Karpas-422 (cell line): ENCODE results near the gene CLRN2. TPM values are rescaled to one million over a fixed set of nuclear protein-coding genes. Genes with fewer than 3 reads are reported as not detected.

Experiments used
- DNase-seq: peaks from one replicate; pipeline ENCODE4 v3.0.0-alpha.2; 2015
- H2AFZ ChIP-seq: fragments of 200-600 bp; sonication (generic); 2 replicates; pipeline ENCODE4 v1.6.1; 2014; ENCODE audit warnings: antibody characterized with exemption, low read length, mixed read lengths
- H3K27ac ChIP-seq: fragments of 200-600 bp; sonication (generic); 2 replicates; pipeline ENCODE4 v1.5.1; 2014; ENCODE audit warnings: mild to moderate bottlenecking, low read length, moderate library complexity
- H3K27me3 ChIP-seq: fragments of 200-600 bp; sonication (generic); 2 replicates; pipeline ENCODE4 v1.6.1; 2014; ENCODE audit warnings: low read length, mixed read lengths
- H3K36me3 ChIP-seq: fragments of 200-600 bp; sonication (generic); 2 replicates; pipeline ENCODE4 v1.6.1; 2014; ENCODE audit warnings: low read length, mixed read lengths; ENCODE audit not compliant: insufficient read depth
- H3K4me1 ChIP-seq: fragments of 200-600 bp; sonication (generic); 2 replicates; pipeline ENCODE4 v1.6.1; 2014; ENCODE audit warnings: mild to moderate bottlenecking, low read length, mixed read lengths
- H3K4me2 ChIP-seq: fragments of 200-600 bp; sonication (generic); 2 replicates; pipeline ENCODE4 v1.6.1; 2014; ENCODE audit warnings: low read length, low read depth, mild to moderate bottlenecking; ENCODE audit not compliant: poor library complexity, severe bottlenecking
- H3K4me3 ChIP-seq: fragments of 200-600 bp; sonication (generic); 2 replicates; pipeline ENCODE4 v1.5.1; 2014; ENCODE audit warnings: mild to moderate bottlenecking, antibody characterized with exemption, low read length, mixed read lengths
- H3K79me2 ChIP-seq: fragments of 200-600 bp; sonication (generic); 2 replicates; pipeline ENCODE4 v1.6.1; 2014; ENCODE audit warnings: mild to moderate bottlenecking, low read length, mixed read lengths
- H3K9ac ChIP-seq: fragments of 200-600 bp; sonication (generic); 2 replicates; pipeline ENCODE4 v1.6.0; 2014; ENCODE audit warnings: low read length
- H3K9me2 ChIP-seq: fragments of 200-600 bp; sonication (generic), shearing (Covaris generic); replicated peaks from 2 replicates; pipeline ENCODE4 v1.6.0; 2014; ENCODE audit warnings: mild to moderate bottlenecking, low read length, moderate library complexity; ENCODE audit not compliant: insufficient read depth
- H3K9me3 ChIP-seq: fragments of 300-700, 200-600 bp; sonication (generic); 2 replicates; pipeline ENCODE4 v1.6.1; 2014; ENCODE audit warnings: low read length, mixed read lengths
- H4K20me1 ChIP-seq: fragments of 200-600 bp; sonication (generic); 2 replicates; pipeline ENCODE4 v1.6.1; 2014; ENCODE audit warnings: mild to moderate bottlenecking, antibody characterized with exemption, low read length, low read depth; ENCODE audit not compliant: insufficient read depth
- total RNA-seq: library from RNA; depleted of rRNA; stranded (reverse); fragments of >200 nt; shearing (Covaris generic); gene quantifications from 2 replicates; pipeline ENCODE4 v1.2.3, GENCODE V29; 2014; ENCODE audit warnings: low replicate concordance

Gene CLRN2
- total RNA-seq, 1 experiment from 2014 or later: not detected

DNA sequence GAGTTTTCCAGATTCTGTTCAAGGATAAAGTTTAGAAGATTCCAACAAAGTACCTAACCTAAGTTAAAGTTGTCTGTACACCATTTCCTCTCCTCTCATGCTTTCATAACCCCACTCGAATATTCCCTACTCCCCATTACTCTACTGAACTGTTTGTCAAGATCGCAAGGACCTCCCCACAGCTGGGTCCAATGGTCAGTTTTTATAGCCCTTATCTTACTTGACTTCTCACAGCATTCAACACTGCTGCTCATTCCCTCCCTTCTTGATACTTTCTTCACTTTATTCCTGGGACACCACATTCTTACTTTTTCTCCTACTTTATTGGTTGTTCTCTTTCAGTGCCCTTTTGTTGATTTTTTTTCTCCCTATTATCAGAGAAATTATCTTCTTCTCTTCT is 34.0 kb upstream of the CLRN2 start:
- no peaks in the 10 kb centered on the region for H3K79me2 ChIP-seq
- H3K9me2 ChIP-seq: no peaks in the 10 kb centered on the region
- H3K4me2 ChIP-seq: no peak overlapping the region
- H3K27me3 ChIP-seq: no peaks in the 10 kb centered on the region
- DNase-seq: no peak
- H3K4me1 ChIP-seq: peaks cover 14% of the 10 kb centered on the region
- H2AFZ ChIP-seq: no peak overlapping the region
- no peaks in the 10 kb centered on the region for H4K20me1 ChIP-seq
- H3K36me3 ChIP-seq: peaks cover 3% of the 10 kb centered on the region; the same call in 1 of the 2 replicates
- H3K9me3 ChIP-seq: no peaks in the 10 kb centered on the region
- no peak overlapping the region for H3K4me3 ChIP-seq
- H3K27ac ChIP-seq: no peak overlapping the region
- H3K9ac ChIP-seq: no peak overlapping the region

DNA sequence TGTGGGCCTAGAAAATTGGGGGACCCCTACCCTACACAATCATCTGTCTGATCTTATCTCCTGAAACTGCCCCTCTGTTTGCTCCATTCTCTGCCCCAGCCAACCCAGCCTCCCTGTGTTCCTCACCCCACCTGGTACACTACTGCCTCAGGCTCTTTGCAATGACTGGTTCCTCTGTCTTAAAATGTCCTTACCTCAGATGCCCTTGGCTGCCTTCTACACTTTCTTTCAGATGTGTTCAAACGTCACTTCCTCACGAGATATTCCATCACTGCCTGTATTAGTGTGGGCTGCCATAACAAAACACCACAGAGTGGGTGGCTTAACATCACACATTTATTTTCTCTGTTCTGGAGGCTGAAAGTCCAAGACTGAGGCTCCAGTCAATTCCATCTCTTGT is 32.2 kb upstream of the CLRN2 start:
- H3K4me3 ChIP-seq: no peak overlapping the region
- H3K36me3 ChIP-seq: peaks cover 9% of the 10 kb centered on the region
- H3K79me2 ChIP-seq: no peaks in the 10 kb centered on the region
- no peak overlapping the region for H3K4me2 ChIP-seq
- H3K27me3 ChIP-seq: no peaks in the 10 kb centered on the region
- no peaks in the 10 kb centered on the region for H3K9me2 ChIP-seq
- H3K27ac ChIP-seq: no peak overlapping the region
- H4K20me1 ChIP-seq: no peaks in the 10 kb centered on the region
- no peak for DNase-seq
- no peak overlapping the region for H3K9ac ChIP-seq
- H3K9me3 ChIP-seq: no peaks in the 10 kb centered on the region
- no peak overlapping the region for H2AFZ ChIP-seq
- peaks cover 14% of the 10 kb centered on the region for H3K4me1 ChIP-seq

DNA sequence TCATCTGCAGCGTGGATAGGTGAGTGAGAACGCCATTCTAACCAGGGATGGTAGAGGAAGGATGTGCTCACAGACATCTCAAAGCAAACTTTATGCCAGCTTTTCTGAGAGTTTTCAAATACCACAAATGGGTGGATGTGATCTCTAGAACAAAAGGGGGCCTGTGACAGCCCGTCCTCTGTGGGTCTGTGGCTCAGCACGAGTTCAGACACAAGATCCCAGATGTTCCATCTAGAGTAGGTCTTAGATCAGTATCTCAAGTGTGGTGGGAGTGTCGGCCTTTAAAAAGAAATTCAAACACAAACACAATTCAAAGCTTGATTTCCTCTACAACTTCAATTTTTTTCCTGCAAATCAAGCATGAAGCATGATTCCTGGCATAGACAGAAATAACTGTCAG is 25.8 kb upstream of the CLRN2 start:
- Histone ChIP-seq H3K4me1 (no peaks in the 10 kb centered on the region), H3K4me3 (no peak overlapping the region), H3K27ac (no peak overlapping the region), H3K9ac (no peak overlapping the region), H2AFZ (no peak overlapping the region), H3K9me2 (no peaks in the 10 kb centered on the region), H3K79me2 (peaks cover 8% of the 10 kb centered on the region; the same call in 1 of the 2 replicates), H3K4me2 (no peak overlapping the region), H4K20me1 (0 out of 2 replicates have a peak, but pooled peaks cover 4% of the 10 kb centered on the region), H3K9me3 (no peaks in the 10 kb centered on the region), H3K27me3 (no peaks in the 10 kb centered on the region), H3K36me3 (peaks cover 32% of the 10 kb centered on the region)
- DNase-seq: no peak

DNA sequence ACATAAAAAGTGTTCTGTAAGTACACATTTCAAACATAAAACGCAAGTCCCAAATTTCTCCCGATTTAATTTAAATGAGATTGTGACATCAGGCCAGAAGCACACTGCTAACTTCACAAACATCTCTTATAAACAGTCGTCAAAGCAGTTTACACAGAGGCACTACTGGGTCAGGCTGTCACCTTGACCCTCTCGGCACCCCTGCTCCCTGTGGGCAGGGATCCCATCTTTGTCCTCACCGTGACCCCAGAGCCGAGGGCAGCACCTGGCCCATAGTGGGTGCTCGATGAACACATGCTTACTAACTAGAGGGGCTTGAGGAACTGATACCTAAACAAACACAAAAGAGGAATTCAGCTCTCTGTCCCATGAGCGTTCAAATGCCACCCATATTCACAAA is 25.2 kb upstream of the CLRN2 start:
- Histone ChIP-seq H3K4me1 (no peaks in the 10 kb centered on the region), H3K27me3 (no peaks in the 10 kb centered on the region), H4K20me1 (0 out of 2 replicates have a peak, but pooled peaks cover 6% of the 10 kb centered on the region), H2AFZ (no peak overlapping the region), H3K27ac (no peak overlapping the region), H3K4me2 (no peak overlapping the region), H3K4me3 (no peak overlapping the region), H3K36me3 (peaks cover 34% of the 10 kb centered on the region), H3K9me3 (no peaks in the 10 kb centered on the region), H3K9ac (no peak overlapping the region), H3K79me2 (peaks cover 10% of the 10 kb centered on the region; the same call in 1 of the 2 replicates), H3K9me2 (no peaks in the 10 kb centered on the region)
- no peak for DNase-seq

DNA sequence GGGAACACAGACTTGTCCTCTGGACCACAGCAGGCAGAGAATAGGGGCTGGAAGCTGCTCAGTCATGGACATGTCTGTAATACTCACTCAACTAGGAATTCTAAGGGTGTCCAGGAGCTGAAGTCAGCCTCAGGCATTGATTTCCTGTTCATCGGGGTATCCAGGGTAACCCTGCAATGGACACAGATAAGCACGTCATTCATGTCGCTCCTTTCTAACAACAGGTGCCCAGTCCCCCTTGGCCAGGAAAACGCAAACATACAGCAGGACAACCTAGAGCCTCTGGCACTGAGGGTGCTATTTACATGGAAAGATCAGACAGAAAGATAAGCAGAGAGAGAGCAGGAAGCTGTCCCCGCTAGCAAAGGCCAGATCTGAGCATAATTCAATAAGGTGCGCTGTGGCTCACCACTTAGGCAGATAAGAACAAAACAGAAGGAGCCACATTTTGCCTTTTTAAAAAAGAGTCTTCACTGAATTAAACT is 24.3 kb upstream of the CLRN2 start:
- H3K9me2 ChIP-seq: no peaks in the 10 kb centered on the region
- H3K4me2 ChIP-seq: no peak overlapping the region
- H3K4me1 ChIP-seq: no peaks in the 10 kb centered on the region
- H4K20me1 ChIP-seq: 0 out of 2 replicates have a peak, but pooled peaks cover 6% of the 10 kb centered on the region
- no peaks in the 10 kb centered on the region for H3K27me3 ChIP-seq
- no peaks in the 10 kb centered on the region for H3K9me3 ChIP-seq
- H2AFZ ChIP-seq: no peak overlapping the region
- H3K27ac ChIP-seq: no peak overlapping the region
- H3K79me2 ChIP-seq: peaks cover 10% of the 10 kb centered on the region; the same call in 1 of the 2 replicates
- no peak overlapping the region for H3K4me3 ChIP-seq
- peaks cover 34% of the 10 kb centered on the region for H3K36me3 ChIP-seq
- no peak overlapping the region for H3K9ac ChIP-seq
- no peak for DNase-seq

DNA sequence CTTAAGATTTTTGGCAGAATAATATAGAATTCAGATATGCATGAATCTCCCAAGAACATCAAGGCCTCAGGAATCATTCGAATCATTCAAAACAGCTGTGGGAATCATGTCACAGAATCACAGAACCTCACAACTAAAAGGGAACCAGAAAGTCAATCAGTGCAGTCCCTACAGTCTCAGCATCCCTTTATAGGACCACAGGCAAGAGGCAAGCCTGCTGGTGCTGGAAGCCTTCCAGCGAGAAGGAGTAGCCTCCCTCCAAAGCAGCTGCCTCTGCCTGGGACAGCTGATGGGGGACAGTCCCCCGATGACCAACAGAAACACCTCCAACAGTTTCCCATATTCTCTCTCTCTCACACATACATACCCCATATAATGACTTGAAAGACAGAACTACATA is 23.8 kb upstream of the CLRN2 start:
- no peak overlapping the region for H3K4me2 ChIP-seq
- no peaks in the 10 kb centered on the region for H3K9me2 ChIP-seq
- H4K20me1 ChIP-seq: 0 out of 2 replicates have a peak, but pooled peaks cover 6% of the 10 kb centered on the region
- DNase-seq: no peak
- no peaks in the 10 kb centered on the region for H3K4me1 ChIP-seq
- H3K9me3 ChIP-seq: no peaks in the 10 kb centered on the region
- no peak overlapping the region for H3K9ac ChIP-seq
- H3K4me3 ChIP-seq: no peak overlapping the region
- H3K27ac ChIP-seq: no peak overlapping the region
- H3K27me3 ChIP-seq: no peaks in the 10 kb centered on the region
- H3K79me2 ChIP-seq: peaks cover 10% of the 10 kb centered on the region; the same call in 1 of the 2 replicates
- H2AFZ ChIP-seq: no peak overlapping the region
- peaks cover 34% of the 10 kb centered on the region for H3K36me3 ChIP-seq

DNA sequence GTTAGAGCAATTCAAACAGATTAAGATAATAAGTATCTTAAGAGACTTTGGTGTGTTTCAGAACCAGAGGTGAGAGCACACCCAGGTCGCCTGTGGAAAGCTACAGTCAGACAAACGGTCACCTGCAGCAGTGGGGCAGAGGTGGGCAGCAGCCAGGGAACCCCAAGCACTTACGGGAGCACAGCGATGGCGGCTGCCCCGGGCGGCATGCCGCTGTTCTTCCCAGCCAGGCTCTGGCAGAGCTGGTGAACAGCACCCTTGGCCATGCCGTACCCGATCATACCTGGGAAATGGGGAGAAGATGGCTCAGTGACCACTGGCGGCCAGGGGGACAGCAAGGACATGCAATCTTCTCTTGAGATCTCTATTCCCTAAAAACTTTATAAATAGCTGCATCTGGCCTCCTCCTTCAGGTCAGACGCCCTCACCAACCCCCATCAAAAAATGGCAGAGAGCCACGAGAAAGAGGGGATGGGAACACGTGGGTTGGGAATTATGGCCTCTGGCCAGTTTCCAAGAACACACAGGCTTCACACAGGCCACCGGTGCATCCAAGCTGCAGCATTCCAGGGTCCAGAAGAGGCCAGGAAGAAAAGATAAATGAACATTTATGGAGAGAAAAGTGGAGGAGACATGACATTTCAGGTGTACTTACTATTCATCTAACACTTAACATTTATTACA is 22.8 kb upstream of the CLRN2 start:
- Histone ChIP-seq H3K4me2 (no peak overlapping the region), H3K27me3 (no peaks in the 10 kb centered on the region), H3K36me3 (peaks cover 28% of the 10 kb centered on the region), H3K9ac (no peak overlapping the region), H3K27ac (no peak overlapping the region), H2AFZ (no peak overlapping the region), H3K79me2 (peaks cover 10% of the 10 kb centered on the region; the same call in 1 of the 2 replicates), H4K20me1 (0 out of 2 replicates have a peak, but pooled peaks cover 6% of the 10 kb centered on the region), H3K4me3 (no peak overlapping the region), H3K9me3 (no peaks in the 10 kb centered on the region), H3K9me2 (no peaks in the 10 kb centered on the region), H3K4me1 (no peaks in the 10 kb centered on the region)
- DNase-seq: no peak

DNA sequence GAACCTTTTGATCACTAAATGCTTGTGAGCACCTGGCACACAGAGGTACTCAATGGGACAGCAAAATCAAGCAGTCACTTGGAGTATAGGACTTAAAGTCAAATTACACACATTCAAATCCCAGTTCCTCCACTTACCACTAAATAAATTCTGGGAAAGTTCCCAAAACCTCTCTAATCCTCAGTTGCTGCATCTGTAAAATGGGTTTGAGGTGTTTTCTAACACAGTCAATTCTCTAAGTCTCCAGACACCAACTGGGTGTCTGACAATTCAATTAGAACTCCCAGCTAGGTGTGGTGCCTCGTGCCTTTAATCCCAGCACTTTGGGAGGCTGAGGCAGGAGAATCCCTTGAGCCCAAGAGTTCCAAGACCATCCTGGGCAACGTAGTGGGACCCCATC is 22.1 kb upstream of the CLRN2 start:
- peaks cover 12% of the 10 kb centered on the region; the same call in 1 of the 2 replicates for H3K79me2 ChIP-seq
- no peak overlapping the region for H2AFZ ChIP-seq
- no peaks in the 10 kb centered on the region for H3K4me1 ChIP-seq
- H3K27ac ChIP-seq: no peak overlapping the region
- H3K27me3 ChIP-seq: no peaks in the 10 kb centered on the region
- no peak for DNase-seq
- no peaks in the 10 kb centered on the region for H3K9me3 ChIP-seq
- no peak overlapping the region for H3K4me3 ChIP-seq
- no peaks in the 10 kb centered on the region for H3K9me2 ChIP-seq
- H3K36me3 ChIP-seq: peaks cover 32% of the 10 kb centered on the region
- 0 out of 2 replicates have a peak, but pooled peaks cover 6% of the 10 kb centered on the region for H4K20me1 ChIP-seq
- H3K9ac ChIP-seq: no peak overlapping the region
- no peak overlapping the region for H3K4me2 ChIP-seq
